Sigmoid colon (tissue), 7 donors: ENCODE results near the gene MBD3L4. TPM values are rescaled to one million over a fixed set of nuclear protein-coding genes. Genes with fewer than 3 reads are reported as not detected.

Experiments
- DNase-seq: peaks from one replicate; pipeline ENCODE4 v3.0.0-alpha.2; 2019
- H3K27ac ChIP-seq, 4 donors: fragments of 200-600 bp; sonication (generic); one replicate each; pipeline ENCODE4 v1.5.1; 2016 to 2019; ENCODE audit warnings: mild to moderate bottlenecking in 1 of 4
- H3K27me3 ChIP-seq, 3 donors: fragments of 200-600 bp; sonication (generic); one replicate each; pipeline ENCODE4 v1.5.1; 2019; ENCODE audit warnings: mild to moderate bottlenecking in 1 of 3
- H3K36me3 ChIP-seq, 4 donors: fragments of 200-600 bp; sonication (generic); one replicate each; pipeline ENCODE4 v1.5.1; 2016 to 2019
- H3K4me1 ChIP-seq, 4 donors: fragments of 200-600 bp; sonication (generic); one replicate each; pipeline ENCODE4 v1.5.1; 2017 to 2019
- H3K4me3 ChIP-seq, 4 donors: fragments of 200-600 bp; sonication (generic); one replicate each; pipeline ENCODE4 v1.5.1; 2017 to 2019; ENCODE audit warnings: mild to moderate bottlenecking in 2 of 4, moderate library complexity in 1 of 4
- H3K9me3 ChIP-seq, 4 donors: fragments of 200-600 bp in 3 of 4; sonication (generic) in 3 of 4; one replicate each; pipeline versions ENCODE4 v1.5.1 to v1.6.1; 2013 to 2019
- EP300 ChIP-seq, 4 donors: sonication (generic); formaldehyde crosslinking; IDR thresholded peaks; one replicate each; pipeline ENCODE4 v1.6.1; 2017; ENCODE audit warnings: antibody characterized with exemption in 4 of 4
- POLR2A ChIP-seq, 2 donors: fragments of 450-650 bp; IDR thresholded peaks; one replicate each; pipeline ENCODE4 v1.6.1; 2016; ENCODE audit warnings: antibody characterized with exemption in 2 of 2, mild to moderate bottlenecking in 2 of 2, moderate library complexity in 2 of 2
- POLR2AphosphoS5 ChIP-seq, 4 donors: sonication (generic); formaldehyde crosslinking; IDR thresholded peaks; one replicate each; pipeline ENCODE4 v1.6.1; 2017; ENCODE audit warnings: antibody characterized with exemption in 4 of 4
- WGBS, 2 donors: extraction: QIAGEN DNeasy Blood & Tissue Kit; methylation state at CpG; one replicate each; pipeline ENCODE4 v1.1.7; 2013; 5-methylcytosine and 5-hydroxymethylcytosine counted together
- intact Hi-C: fragments of 100-400 bp; cut with DNase I; formaldehyde crosslinking; loops from one replicate; pipeline ENCODE4 v1.15.1; 2023
- polyA plus RNA-seq, 3 donors: library from polyadenylated mRNA; stranded (reverse); fragments of 200-250 nt; gene quantifications; one replicate each; pipeline ENCODE4 v1.2.3, GENCODE V29; 2013
- total RNA-seq, 4 donors: library from RNA; depleted of rRNA; stranded (reverse); fragments of >200 nt; gene quantifications; one replicate each; pipeline ENCODE4 v1.1.0, GENCODE V29; 2016
- TF ChIP-seq, protein P1 (sequence below), 4 experiments: fragments of 450-650 bp in 3 of 4; fragments of 200-600 bp in 1 of 4; IDR thresholded peaks; one replicate each; pipeline ENCODE4 v1.5.1; 2016 to 2019; ENCODE audit warnings: antibody characterized with exemption in 4 of 4, mild to moderate bottlenecking in 3 of 4, moderate library complexity in 2 of 4
- donor health status: healthy with polysubstance abuse.
- donor health status: Bipolar disorder and iron deficiency.
- donor health status: healthy.

The MBD3L4 gene
- total and polyA plus RNA-seq, 7 donors = not detected

DNA sequence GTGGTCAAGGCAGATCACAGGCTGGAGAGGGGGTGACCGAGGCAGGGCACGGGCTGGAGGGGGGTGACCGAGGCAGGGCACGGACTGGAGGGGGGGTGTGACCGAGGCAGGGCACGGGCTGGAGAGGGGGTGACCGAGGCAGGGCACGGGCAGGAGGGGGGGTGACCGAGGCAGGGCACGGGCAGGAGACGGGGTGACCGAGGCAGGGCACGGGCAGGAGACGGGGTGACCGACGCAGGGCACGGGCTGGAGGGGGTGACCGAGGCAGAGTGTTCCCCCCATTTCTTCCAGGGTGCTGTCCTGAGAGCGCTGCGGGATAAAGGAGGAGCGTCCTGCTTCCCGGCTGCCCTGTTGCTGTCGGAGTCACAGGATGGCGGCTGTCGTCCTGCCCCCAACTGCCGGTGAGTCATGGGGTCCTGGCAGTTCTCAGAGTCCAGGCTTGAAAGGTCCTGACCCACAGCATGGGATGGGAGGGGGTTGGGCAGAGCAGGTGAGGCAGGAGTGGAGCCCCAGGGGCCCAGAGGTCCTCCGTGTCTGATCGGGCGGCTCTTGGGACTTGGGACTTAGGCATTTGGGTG is 34.8 kb upstream of the MBD3L4 start:
- no peak for DNase-seq
- no peak overlapping the region for H3K4me3 ChIP-seq
- no peak overlapping the region for H3K27ac ChIP-seq
- 97 to 98% methylated on average over 29 of the region's 29 CpGs for WGBS, 2 donors
- peaks cover 0 to 13% (median 9%) of the 10 kb centered on the region in 4 donors for H3K4me1 ChIP-seq
- H3K9me3 ChIP-seq = peaks cover 18 to 31% (median 25%) of the 10 kb centered on the region in 4 donors
- peaks cover 62 to 92% (median 76%) of the 10 kb centered on the region in 4 donors for H3K36me3 ChIP-seq
- intact Hi-C loops = no loop called here
- TF ChIP-seq POLR2A (IDR thresholded peaks at IDR 0.05) (no peak), EP300 (IDR thresholded peaks at IDR 0.05) (no peak), POLR2AphosphoS5 (IDR thresholded peaks at IDR 0.05) (no peak)
- TF ChIP-seq, protein P1, sequence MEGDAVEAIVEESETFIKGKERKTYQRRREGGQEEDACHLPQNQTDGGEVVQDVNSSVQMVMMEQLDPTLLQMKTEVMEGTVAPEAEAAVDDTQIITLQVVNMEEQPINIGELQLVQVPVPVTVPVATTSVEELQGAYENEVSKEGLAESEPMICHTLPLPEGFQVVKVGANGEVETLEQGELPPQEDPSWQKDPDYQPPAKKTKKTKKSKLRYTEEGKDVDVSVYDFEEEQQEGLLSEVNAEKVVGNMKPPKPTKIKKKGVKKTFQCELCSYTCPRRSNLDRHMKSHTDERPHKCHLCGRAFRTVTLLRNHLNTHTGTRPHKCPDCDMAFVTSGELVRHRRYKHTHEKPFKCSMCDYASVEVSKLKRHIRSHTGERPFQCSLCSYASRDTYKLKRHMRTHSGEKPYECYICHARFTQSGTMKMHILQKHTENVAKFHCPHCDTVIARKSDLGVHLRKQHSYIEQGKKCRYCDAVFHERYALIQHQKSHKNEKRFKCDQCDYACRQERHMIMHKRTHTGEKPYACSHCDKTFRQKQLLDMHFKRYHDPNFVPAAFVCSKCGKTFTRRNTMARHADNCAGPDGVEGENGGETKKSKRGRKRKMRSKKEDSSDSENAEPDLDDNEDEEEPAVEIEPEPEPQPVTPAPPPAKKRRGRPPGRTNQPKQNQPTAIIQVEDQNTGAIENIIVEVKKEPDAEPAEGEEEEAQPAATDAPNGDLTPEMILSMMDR (IDR thresholded peaks at IDR 0.05) = no peak
- H3K27me3 ChIP-seq = no peaks in the 10 kb centered on the region

DNA sequence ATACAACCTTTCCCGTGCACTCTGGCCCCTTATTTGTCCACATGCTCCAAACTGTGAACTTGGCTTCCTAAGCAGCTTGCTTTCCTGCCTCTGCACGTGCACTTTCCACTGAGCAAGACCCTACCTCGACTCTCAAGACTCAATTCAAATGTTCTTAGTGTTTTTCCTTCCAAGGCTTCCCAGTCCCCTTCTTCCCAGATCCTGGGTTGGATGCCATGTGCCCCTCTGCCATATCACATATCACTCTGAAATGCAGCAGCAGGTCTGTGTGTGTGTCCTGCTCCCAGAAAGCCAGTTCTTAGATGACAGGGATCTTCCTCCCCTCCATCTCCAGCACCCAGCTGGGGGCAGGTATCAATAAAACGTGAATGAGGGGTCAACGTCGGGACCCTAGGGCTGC is 32.6 kb upstream of the MBD3L4 start:
- Histone ChIP-seq H3K27ac (no peak overlapping the region), H3K4me3 (no peak overlapping the region), H3K27me3 (no peaks in the 10 kb centered on the region), H3K9me3 (peaks cover under 1 to 11% (median 7%) of the 10 kb centered on the region in 4 donors), H3K4me1 (peaks cover 0 to 14% (median 9%) of the 10 kb centered on the region in 4 donors), H3K36me3 (peaks cover 42 to 70% (median 55%) of the 10 kb centered on the region in 4 donors)
- no peak for DNase-seq
- TF ChIP-seq POLR2AphosphoS5 (IDR thresholded peaks at IDR 0.05) = no peak
- TF ChIP-seq, protein P1 (IDR thresholded peaks at IDR 0.05) = no peak
- no peak for TF ChIP-seq POLR2A (IDR thresholded peaks at IDR 0.05)
- no peak for TF ChIP-seq EP300 (IDR thresholded peaks at IDR 0.05)
- WGBS, 2 donors = 96% methylated on average over 6 of the region's 6 CpGs
- intact Hi-C loops = no loop called here

DNA sequence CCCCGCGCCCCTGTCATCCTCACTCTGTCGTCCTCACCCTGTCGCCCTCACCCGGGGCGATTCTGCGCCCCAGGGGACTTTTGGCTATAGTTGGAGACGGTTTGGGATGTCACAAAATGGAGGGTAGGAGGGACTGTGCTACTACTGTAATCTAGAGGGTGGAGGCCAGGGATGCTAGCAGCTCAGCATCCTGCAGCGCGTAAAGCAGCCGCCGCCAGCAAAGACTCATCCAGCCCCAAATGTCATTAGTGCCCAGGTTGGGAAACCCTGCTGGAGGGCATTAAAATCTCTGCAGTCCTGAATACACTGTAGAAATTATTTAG is 29.9 kb upstream of the MBD3L4 start:
- H3K4me3 ChIP-seq = peak overlapping the region; percentile 76 to 97 (median 90)
- 0 to 1% methylated on average over 12 of the region's 12 CpGs for WGBS, 2 donors
- TF ChIP-seq EP300 (IDR thresholded peaks at IDR 0.05) (no peak), POLR2AphosphoS5 (IDR thresholded peaks at IDR 0.05) (no peak), POLR2A (IDR thresholded peaks at IDR 0.05) (no peak)
- TF ChIP-seq, protein P1 (IDR thresholded peaks at IDR 0.05) = no peak
- intact Hi-C loops = loop anchor here (2.0 to 10.0 kb wide), 3 partner anchors 25 to 695 kb away; partner anchors contain the start of genes ALKBH7, GPR108, PSPN and TRIP10
- peaks cover 16 to 43% (median 28%) of the 10 kb centered on the region in 4 donors for H3K36me3 ChIP-seq
- DNase-seq = no peak
- no peaks in the 10 kb centered on the region for H3K27me3 ChIP-seq
- no peaks in the 10 kb centered on the region for H3K9me3 ChIP-seq
- H3K27ac ChIP-seq = peak overlapping the region; percentile 78 to 84 (median 82)
- H3K4me1 ChIP-seq = peaks cover 0 to 14% (median 9%) of the 10 kb centered on the region in 4 donors

DNA sequence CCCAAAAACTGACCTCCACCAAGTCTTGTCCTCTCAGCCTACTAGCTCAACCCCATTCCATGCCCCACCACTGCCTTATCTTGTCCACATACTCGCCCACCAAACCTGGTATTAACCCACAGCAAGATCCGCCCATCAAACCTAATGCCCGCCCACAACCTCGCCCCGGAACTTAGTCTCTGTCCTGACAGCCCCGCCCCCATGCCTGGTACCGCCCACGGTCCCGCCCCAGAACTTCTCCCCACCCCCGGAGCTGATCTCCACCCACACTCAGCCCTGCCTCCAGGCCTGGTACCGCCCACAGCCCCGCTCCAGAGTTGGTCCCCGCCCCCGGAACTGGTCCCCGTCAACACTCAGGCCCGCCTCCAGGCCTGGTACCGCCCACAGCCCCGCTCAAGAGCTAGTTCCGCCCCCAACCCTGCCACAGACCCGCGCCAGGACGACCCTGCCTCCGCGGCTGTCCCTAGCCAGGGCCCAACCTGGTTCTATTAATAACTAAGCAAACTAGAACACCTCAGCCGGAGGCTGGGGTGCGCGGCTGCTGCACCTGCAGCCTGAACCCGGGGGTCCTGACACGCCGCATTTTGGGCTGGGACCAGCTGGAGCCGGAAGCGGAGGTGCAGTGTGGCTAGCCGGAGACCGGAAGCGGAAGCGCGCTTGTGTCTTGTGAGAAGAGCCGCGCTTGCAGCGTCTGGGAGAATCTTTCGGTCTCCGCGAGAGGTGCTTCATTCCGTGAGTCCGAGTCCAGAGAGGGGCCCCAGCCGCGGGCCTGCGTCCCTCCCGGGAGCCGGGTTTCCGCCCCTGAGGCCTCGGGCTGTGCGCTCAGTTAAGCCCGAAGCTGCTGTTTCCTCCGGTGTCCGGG is 29.3 kb upstream of the MBD3L4 start, which contains the start of gene ZNF557:
TSS of gene ZNF557 (plus strand) at position 662 of the 862 bp plus-strand sequence. CDS start 5,372 bp downstream, outside the sequence.
- intact Hi-C loops = loop anchor here (10.0 kb wide), 2 partner anchors 334 to 694 kb away; partner anchors contain the start of genes ALKBH7, GPR108, PSPN and TRIP10
- Histone ChIP-seq H3K27ac (peak within 1 kb of the TSS; percentile 78 to 84 (median 82)), H3K4me1 (peaks cover 0 to 14% (median 9%) of the 10 kb centered on the region in 4 donors), H3K9me3 (no peaks in the 10 kb centered on the region), H3K27me3 (no peaks in the 10 kb centered on the region), H3K4me3 (peak within 1 kb of the TSS; percentile 76 to 97 (median 90)), H3K36me3 (peaks cover 15 to 37% (median 25%) of the 10 kb centered on the region in 4 donors)
- peak; percentile 99 for DNase-seq
- TF ChIP-seq, protein P1 (IDR thresholded peaks at IDR 0.05) = no peak
- TF ChIP-seq POLR2AphosphoS5 (IDR thresholded peaks at IDR 0.05) = peak; percentile 29 to 75 (median 64)
- WGBS, 2 donors = 1% methylated on average over 56 of the region's 56 CpGs
